DOHH2 (cell line): Measurements from ENCODE around the gene CNPPD1.

Source experiments
- H3F3A ChIP-seq: fragments of 200-600 bp; sonication (generic), shearing (Covaris generic); 2 replicates; pipeline ENCODE4 v1.6.0; 2016; ENCODE audit warnings: antibody characterized with exemption, mild to moderate bottlenecking; ENCODE audit not compliant: control insufficient read depth, insufficient read depth
- H3K27ac ChIP-seq: fragments of 200-600 bp; sonication (generic); 2 replicates; pipeline ENCODE4 v1.5.1; 2014; ENCODE audit warnings: low read depth, mild to moderate bottlenecking, low read length, moderate library complexity
- H3K27me3 ChIP-seq: fragments of 200-600 bp; sonication (generic); 2 replicates; pipeline ENCODE4 v1.6.1; 2014; ENCODE audit warnings: mild to moderate bottlenecking, low read length, mixed read lengths; ENCODE audit not compliant: control insufficient read depth
- H3K36me3 ChIP-seq: fragments of 200-600 bp; sonication (generic); 2 replicates; pipeline ENCODE4 v1.6.1; 2014; ENCODE audit warnings: mild to moderate bottlenecking, low read length, moderate library complexity, mixed read lengths; ENCODE audit not compliant: control insufficient read depth
- H3K4me1 ChIP-seq: fragments of 200-600 bp; sonication (generic); 2 replicates; pipeline ENCODE4 v1.6.1; 2014; ENCODE audit warnings: mild to moderate bottlenecking, low read length, mixed read lengths; ENCODE audit not compliant: control insufficient read depth
- H3K4me2 ChIP-seq: fragments of 200-600 bp; sonication (generic); 2 replicates; pipeline ENCODE4 v1.6.0; 2014; ENCODE audit warnings: mild to moderate bottlenecking, low read length, moderate library complexity
- H3K4me3 ChIP-seq: fragments of 200-600 bp; sonication (generic); 2 replicates; pipeline ENCODE4 v1.5.1; 2014; ENCODE audit warnings: mild to moderate bottlenecking, low read length, mixed read lengths
- H3K79me2 ChIP-seq: fragments of 200-600 bp; sonication (generic); 2 replicates; pipeline ENCODE4 v1.6.1; 2014; ENCODE audit warnings: mild to moderate bottlenecking, low read length, mixed read lengths; ENCODE audit not compliant: control insufficient read depth
- H3K9me2 ChIP-seq: fragments of 200-600 bp; sonication (generic); replicated peaks from 2 replicates; pipeline ENCODE4 v1.6.1; 2014; ENCODE audit warnings: mild to moderate bottlenecking, low read length, mixed read lengths; ENCODE audit not compliant: control insufficient read depth
- H3K9me3 ChIP-seq: fragments of 200-600 bp; sonication (generic); 2 replicates; pipeline ENCODE4 v1.6.1; 2014; ENCODE audit warnings: antibody characterized with exemption, low read length, mixed read lengths; ENCODE audit not compliant: control insufficient read depth, insufficient read depth
- H4K20me1 ChIP-seq: fragments of 200-600 bp; sonication (generic); 2 replicates; pipeline ENCODE4 v1.6.0; 2014; ENCODE audit warnings: low read depth, mild to moderate bottlenecking, antibody characterized with exemption, low read length, moderate library complexity; ENCODE audit not compliant: control insufficient read depth, insufficient read depth
- CTCF ChIP-seq: fragments of 200-600 bp; sonication (generic); IDR thresholded peaks from one replicate; pipeline ENCODE4 v1.5.1; 2014; ENCODE audit warnings: antibody characterized with exemption, mild to moderate bottlenecking, low read depth, low read length; ENCODE audit not compliant: poor library complexity, severe bottlenecking
- EZH2phosphoT487 ChIP-seq: fragments of 200-600 bp; sonication (generic); IDR thresholded peaks from 2 replicates; pipeline ENCODE4 v1.6.1; 2017; ENCODE audit warnings: borderline replicate concordance, mild to moderate bottlenecking, antibody characterized with exemption, low read length, moderate library complexity, mixed read lengths

Gene CNPPD1

DNA sequence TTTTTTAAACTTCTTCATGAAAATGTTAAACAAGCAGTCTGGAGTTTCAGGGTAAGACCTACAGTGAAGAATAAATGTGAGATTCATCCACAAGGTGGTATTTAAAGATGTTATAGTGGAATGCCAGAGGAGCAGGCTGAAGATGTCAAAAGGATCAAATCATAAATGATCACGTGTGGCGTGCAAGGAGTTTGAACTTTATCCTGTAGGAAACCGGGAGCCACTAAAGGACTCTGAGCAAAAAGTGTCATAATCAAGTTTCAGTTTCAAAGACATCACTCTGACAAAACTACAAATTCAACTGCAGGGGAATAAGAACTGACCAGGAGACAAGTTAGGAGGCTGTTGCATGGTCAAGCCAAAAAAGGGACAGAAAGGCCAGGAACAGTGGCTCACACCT lies 36.0 kb downstream of the CNPPD1 start:
- Histone ChIP-seq H3K36me3 (peaks cover 19% of the 10 kb centered on the region), H3K4me2 (no peak overlapping the region), H4K20me1 (no peaks in the 10 kb centered on the region), H3K4me1 (no peaks in the 10 kb centered on the region), H3F3A (no peaks in the 10 kb centered on the region), H3K4me3 (no peak overlapping the region), H3K27me3 (no peaks in the 10 kb centered on the region), H3K79me2 (no peaks in the 10 kb centered on the region), H3K9me2 (no peaks in the 10 kb centered on the region), H3K27ac (no peak overlapping the region), H3K9me3 (no peaks in the 10 kb centered on the region)
- TF ChIP-seq CTCF (no peak), EZH2phosphoT487 (no peak)

GRCh38 chr2:219133976-219134375 lies 42.7 kb downstream of the CNPPD1 start:
- H3K27ac ChIP-seq: no peak overlapping the region
- no peak overlapping the region for H3K4me3 ChIP-seq
- H3K9me3 ChIP-seq: no peaks in the 10 kb centered on the region
- no peaks in the 10 kb centered on the region for H4K20me1 ChIP-seq
- no peaks in the 10 kb centered on the region for H3K4me1 ChIP-seq
- H3K9me2 ChIP-seq: no peaks in the 10 kb centered on the region
- no peak overlapping the region for H3K4me2 ChIP-seq
- H3K79me2 ChIP-seq: no peaks in the 10 kb centered on the region
- H3K36me3 ChIP-seq: no peaks in the 10 kb centered on the region
- TF ChIP-seq CTCF (no peak), EZH2phosphoT487 (no peak)
- no peaks in the 10 kb centered on the region for H3K27me3 ChIP-seq
- no peaks in the 10 kb centered on the region for H3F3A ChIP-seq

DNA sequence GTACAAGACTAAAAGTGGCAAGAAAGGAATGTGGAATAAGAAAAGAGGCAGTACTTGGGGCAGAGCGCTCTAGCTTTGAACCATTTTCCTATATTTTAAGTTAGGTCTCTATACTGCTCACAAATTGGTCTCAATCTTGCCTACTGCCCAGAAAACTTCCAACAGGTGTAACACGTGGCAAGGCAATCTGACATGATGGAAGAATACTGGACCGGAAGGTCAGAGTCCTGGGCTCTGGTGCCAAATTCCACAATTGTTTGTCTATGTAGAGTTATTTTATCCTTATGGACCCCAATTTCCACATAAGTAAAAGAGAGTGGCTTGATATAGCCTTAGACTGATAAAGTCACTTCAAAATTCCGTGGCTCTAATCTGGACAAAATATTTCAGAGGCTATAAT lies 45.0 kb downstream of the CNPPD1 start:
- Histone ChIP-seq H3K4me1 (no peaks in the 10 kb centered on the region), H3K4me3 (no peak overlapping the region), H4K20me1 (no peaks in the 10 kb centered on the region), H3K9me3 (no peaks in the 10 kb centered on the region), H3K36me3 (no peaks in the 10 kb centered on the region), H3F3A (no peaks in the 10 kb centered on the region), H3K27me3 (no peaks in the 10 kb centered on the region), H3K79me2 (no peaks in the 10 kb centered on the region), H3K4me2 (no peak overlapping the region), H3K27ac (no peak overlapping the region), H3K9me2 (no peaks in the 10 kb centered on the region)
- TF ChIP-seq CTCF: no peak
- no peak for TF ChIP-seq EZH2phosphoT487

DNA sequence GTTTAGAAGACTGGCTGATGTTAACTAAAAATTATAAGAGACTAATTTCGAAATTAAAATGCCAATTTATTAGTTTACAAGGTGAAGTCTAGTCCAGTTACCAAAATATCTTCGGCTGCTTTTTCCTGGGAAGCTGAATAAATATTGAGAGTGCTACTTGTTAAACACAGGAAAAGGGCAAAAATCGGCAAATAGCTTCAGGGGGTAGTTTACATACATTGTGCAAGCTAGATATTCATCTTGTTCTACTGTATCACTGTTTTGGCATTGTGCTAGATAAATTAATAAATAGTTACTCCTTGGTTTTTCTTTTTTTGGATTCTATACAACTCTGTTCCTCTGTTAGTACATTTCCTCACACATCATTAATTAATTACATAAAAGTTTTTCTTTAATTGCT lies 45.4 kb downstream of the CNPPD1 start:
- Histone ChIP-seq H3K4me3 (no peak overlapping the region), H3K9me2 (no peaks in the 10 kb centered on the region), H3K4me1 (no peaks in the 10 kb centered on the region), H4K20me1 (no peaks in the 10 kb centered on the region), H3K79me2 (no peaks in the 10 kb centered on the region), H3K27me3 (no peaks in the 10 kb centered on the region), H3K4me2 (no peak overlapping the region), H3F3A (no peaks in the 10 kb centered on the region), H3K27ac (no peak overlapping the region), H3K9me3 (no peaks in the 10 kb centered on the region), H3K36me3 (no peaks in the 10 kb centered on the region)
- no peak for TF ChIP-seq EZH2phosphoT487
- TF ChIP-seq CTCF: no peak
